Endothelial cell (in vitro differentiated cells): ENCODE results near the gene FBXL15. TPM values are rescaled to one million over a fixed set of nuclear protein-coding genes. Genes with fewer than 3 reads are reported as not detected.

Experiments
- DNase-seq: peaks from one replicate; pipeline ENCODE4 v3.0.0; 2021; ENCODE audit warnings: low spot score
- H3K27ac Mint-ChIP-seq: one replicate; pipeline ENCODE4 v1.8.0; 2021; ENCODE audit warnings: mixed read lengths, inconsistent platforms; ENCODE audit not compliant: unreplicated experiment
- H3K27me3 Mint-ChIP-seq: one replicate; pipeline ENCODE4 v1.8.0; 2021; ENCODE audit warnings: mild to moderate bottlenecking, moderate library complexity, mixed read lengths, inconsistent platforms; ENCODE audit not compliant: unreplicated experiment
- H3K36me3 Mint-ChIP-seq: one replicate; pipeline ENCODE4 v1.8.0; 2021; ENCODE audit warnings: mild to moderate bottlenecking, low read depth, mixed read lengths, inconsistent platforms; ENCODE audit not compliant: unreplicated experiment
- H3K4me1 Mint-ChIP-seq: one replicate; pipeline ENCODE4 v1.8.0; 2021; ENCODE audit warnings: mild to moderate bottlenecking, mixed read lengths, inconsistent platforms; ENCODE audit not compliant: unreplicated experiment
- H3K4me3 Mint-ChIP-seq: one replicate; pipeline ENCODE4 v1.8.0; 2021; ENCODE audit warnings: mild to moderate bottlenecking, mixed read lengths, inconsistent platforms; ENCODE audit not compliant: unreplicated experiment
- H3K9me3 Mint-ChIP-seq: one replicate; pipeline ENCODE4 v1.8.0; 2021; ENCODE audit warnings: mixed read lengths, inconsistent platforms; ENCODE audit not compliant: unreplicated experiment
- CTCF ChIP-seq: fragments of 200-600 bp; sonication (generic); IDR thresholded peaks from one replicate; pipeline ENCODE4 v1.5.0; 2021; ENCODE audit warnings: antibody characterized with exemption; ENCODE audit not compliant: unreplicated experiment
- total RNA-seq: library from RNA; stranded (reverse); fragmentation: NEBNext Ultra II Directional; extraction: Animal tissue kit (Norgen Biotek cat#: 25700); gene quantifications from one replicate; pipeline ENCODE4 v1.2.1, GENCODE V29; 2021; ENCODE audit not compliant: unreplicated experiment

Gene FBXL15
- total RNA-seq, 1 donor from 2014 or later = 8.7 TPM

DNA sequence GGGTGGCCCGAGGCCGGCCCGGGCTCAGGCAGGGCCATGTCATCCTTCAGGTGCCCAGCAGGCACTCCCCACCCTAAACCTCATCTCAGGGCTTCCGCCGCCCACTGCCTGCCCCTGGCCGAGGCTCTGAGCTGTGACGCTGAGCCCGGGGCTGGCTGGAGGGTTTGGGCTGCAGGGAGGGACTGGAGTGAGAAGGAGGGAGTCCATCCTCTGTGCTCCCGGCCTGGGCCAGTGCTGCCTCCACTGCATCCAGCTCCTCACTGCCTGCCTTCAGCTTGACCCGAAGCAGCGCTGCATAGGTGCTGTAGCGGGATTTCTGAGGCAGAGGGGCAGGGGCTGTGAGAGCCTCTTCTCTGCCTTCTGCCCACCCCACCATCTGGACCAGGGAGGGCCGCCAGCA, 17.5 kb upstream of the FBXL15 start:
- no peak overlapping the region for H3K4me3 Mint-ChIP-seq
- no peak for DNase-seq
- no peak for TF ChIP-seq CTCF
- H3K27ac Mint-ChIP-seq = no peak overlapping the region
- no peaks in the 10 kb centered on the region for H3K9me3 Mint-ChIP-seq
- H3K4me1 Mint-ChIP-seq = peaks cover 2% of the 10 kb centered on the region
- H3K36me3 Mint-ChIP-seq = peaks cover 2% of the 10 kb centered on the region
- peaks cover 29% of the 10 kb centered on the region for H3K27me3 Mint-ChIP-seq

DNA sequence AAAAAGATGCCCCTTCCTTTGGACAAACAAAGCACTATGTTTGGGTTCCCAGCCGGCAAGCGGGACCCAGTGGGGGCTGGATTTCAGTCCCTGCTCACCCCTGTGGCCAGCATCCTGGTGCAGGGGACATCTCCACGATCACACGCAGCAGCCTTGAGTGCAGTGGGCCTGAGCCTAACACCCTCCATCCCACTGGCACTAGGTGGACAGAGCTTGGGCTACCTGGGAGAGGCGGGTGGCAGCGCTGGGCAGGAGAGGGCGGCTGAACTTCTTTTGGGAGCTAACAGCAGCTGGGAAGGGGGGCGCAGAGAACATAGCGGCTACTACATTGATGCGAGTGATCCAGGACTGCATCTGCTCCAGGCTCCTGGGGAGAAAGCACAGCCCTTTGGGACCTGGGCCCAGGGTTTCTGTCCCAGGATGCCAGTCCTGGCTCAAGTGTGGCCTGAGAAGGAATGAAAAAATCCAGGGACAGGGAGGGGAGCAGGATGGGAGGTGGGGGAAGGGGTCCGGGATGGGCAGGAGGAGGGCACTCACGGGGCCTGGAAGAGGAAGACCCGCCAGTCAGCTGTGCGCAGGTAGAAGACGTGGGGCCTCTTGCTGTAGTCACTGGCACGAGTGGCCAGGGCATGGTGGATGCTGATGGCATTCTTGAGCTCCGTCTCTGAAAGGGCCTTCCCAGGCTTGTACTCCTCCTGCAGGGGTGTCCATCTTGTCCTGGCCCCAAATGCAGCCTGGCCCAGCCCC, 16.1 kb upstream of the FBXL15 start:
- H3K36me3 Mint-ChIP-seq = peaks cover 7% of the 10 kb centered on the region
- no peak overlapping the region for H3K4me3 Mint-ChIP-seq
- no peaks in the 10 kb centered on the region for H3K9me3 Mint-ChIP-seq
- no peak overlapping the region for H3K27ac Mint-ChIP-seq
- no peak for TF ChIP-seq CTCF
- peaks cover 7% of the 10 kb centered on the region for H3K4me1 Mint-ChIP-seq
- H3K27me3 Mint-ChIP-seq = peaks cover 32% of the 10 kb centered on the region
- no peak for DNase-seq

GRCh38 chr10:102405108-102405571, 15.5 kb upstream of the FBXL15 start:
- Mint-ChIP-seq H3K27ac (no peak overlapping the region), H3K36me3 (peaks cover 12% of the 10 kb centered on the region), H3K4me3 (no peak overlapping the region), H3K27me3 (peaks cover 36% of the 10 kb centered on the region), H3K4me1 (peaks cover 12% of the 10 kb centered on the region), H3K9me3 (no peaks in the 10 kb centered on the region)
- no peak for TF ChIP-seq CTCF
- no peak for DNase-seq

DNA sequence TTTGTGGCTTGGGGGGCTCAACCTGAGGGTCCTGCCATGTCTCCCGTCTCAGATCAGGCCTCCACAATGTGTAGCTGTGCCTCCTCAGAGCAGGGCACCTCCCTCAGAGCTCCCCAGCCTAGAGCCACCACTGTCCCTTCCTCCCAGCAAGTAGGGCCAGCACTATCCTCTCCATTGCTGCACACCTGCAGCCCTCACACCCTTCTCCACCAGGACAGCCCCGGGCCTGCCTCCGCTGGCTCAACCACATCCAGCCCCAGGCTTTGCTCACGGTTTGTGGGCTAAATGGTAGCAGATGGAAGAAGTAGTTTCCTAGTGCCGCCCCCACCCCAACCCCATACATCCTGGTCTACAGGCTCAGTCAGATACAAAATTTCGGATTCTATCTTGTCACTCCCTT, 15.0 kb upstream of the FBXL15 start:
- Mint-ChIP-seq H3K4me1 (peaks cover 12% of the 10 kb centered on the region), H3K36me3 (peaks cover 12% of the 10 kb centered on the region), H3K4me3 (no peak overlapping the region), H3K9me3 (no peaks in the 10 kb centered on the region), H3K27me3 (peaks cover 34% of the 10 kb centered on the region), H3K27ac (peak overlapping the region; percentile 19)
- TF ChIP-seq CTCF = no peak
- no peak for DNase-seq

DNA sequence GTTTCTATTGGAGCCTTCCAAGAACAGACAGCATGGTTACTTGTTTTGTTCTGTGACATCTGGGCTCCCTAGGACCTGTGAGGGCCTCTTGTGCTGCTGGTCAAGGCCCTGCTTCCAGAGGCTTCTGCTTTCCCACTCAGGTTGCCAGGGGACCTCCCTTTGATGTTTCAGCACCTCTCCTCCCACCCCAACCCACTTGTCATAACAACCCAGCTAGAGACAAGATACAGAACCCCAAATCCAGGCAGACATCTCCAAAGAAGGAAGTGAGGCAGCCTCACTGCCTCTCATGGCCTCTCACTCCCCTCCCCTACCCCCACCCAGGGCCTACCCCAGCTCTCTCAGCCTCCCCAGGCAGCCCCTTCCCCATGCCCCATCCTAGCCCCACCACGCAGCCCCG, 13.8 kb upstream of the FBXL15 start:
- H3K27me3 Mint-ChIP-seq = peaks cover 35% of the 10 kb centered on the region
- no peaks in the 10 kb centered on the region for H3K9me3 Mint-ChIP-seq
- TF ChIP-seq CTCF = no peak
- DNase-seq = no peak
- no peak overlapping the region for H3K27ac Mint-ChIP-seq
- H3K4me1 Mint-ChIP-seq = peaks cover 19% of the 10 kb centered on the region
- no peak overlapping the region for H3K4me3 Mint-ChIP-seq
- peaks cover 12% of the 10 kb centered on the region for H3K36me3 Mint-ChIP-seq
